Measurements from ENCODE around the gene PHB1.

The PHB1 gene

DNA sequence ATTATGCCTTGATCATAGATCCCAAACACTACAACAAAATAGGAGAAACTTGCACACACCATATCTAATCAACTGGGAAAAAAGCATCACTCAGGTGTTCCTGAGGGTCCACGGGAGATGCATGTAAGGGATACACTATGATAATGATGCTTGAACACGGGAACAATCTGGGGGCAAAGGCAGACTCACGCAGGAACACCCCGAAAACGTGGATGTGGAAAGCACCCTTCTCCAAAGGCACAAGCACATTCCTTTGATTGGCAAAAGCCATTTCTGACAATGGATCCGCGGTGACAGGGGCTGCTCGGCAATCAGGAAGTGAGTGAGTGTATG lies 53.9 kb downstream of the PHB1 start:
- H3K4me2 ChIP-seq (ENCODE audit: insufficient read depth, low read length, poor library complexity, severe bottlenecking): peak overlapping the region; percentile 76
- no peak for DNase-seq (ENCODE audit: low spot score)
- no CpG with 5 or more reads among the region's 8 CpGs for WGBS, 2 donors (ENCODE audit: extremely low coverage in 2 of 2, insufficient read length in 2 of 2, insufficient replicate concordance in 1 of 2)

DNA sequence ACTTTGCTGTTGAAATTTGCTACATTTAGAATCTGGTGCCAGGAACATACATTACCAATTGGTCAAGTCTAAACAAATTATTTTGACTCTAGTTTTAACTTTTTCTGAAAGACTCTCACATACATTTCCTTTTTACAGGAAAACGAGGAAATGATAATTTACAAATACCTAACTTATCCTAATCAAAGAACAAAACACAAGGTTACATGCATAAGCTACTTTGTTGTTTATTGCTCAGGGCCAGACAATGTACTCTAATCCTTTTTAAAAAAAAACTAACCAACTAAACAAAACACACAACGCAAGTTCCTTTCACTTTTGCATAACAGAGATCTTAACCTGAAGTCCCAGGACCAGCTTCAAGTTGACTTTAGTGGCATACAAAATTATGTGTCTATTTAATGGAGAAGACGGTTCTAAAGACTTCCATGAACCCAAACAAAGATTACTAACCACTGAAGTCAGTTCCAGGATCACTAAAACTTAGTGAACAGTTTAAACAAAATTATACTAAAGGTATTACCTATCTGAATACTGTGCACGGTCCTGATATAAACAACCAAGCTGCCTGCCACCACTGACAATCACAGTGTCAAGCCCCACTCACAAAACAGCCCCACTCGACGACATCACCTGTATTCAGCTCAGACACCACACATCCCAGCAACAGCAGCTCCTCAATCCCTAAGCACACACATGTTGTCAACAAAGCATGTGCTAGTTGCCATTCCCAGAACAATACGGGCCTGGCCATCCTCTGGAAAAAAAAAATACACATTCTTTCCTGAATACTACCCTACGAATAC lies 54.5 kb downstream of the PHB1 start:
- no peak overlapping the region for H3K4ac ChIP-seq (ENCODE audit: low read length)

More for the DNA sequence above, 53.9 kb downstream of the PHB1 start:
- Histone ChIP-seq H4K91ac (ENCODE audit: low read depth, low read length, poor library complexity) (no peak overlapping the region), H3K27me3 (ENCODE audit: control insufficient read depth in 3 of 3, insufficient read depth in 3 of 3, low read depth in 1 of 3, low read length in 3 of 3) (no peaks in the 10 kb centered on the region), H2AFZ (ENCODE audit: low read length) (peak overlapping the region; percentile 97), H2BK15ac (ENCODE audit: low read length) (no peak overlapping the region), H4K8ac (ENCODE audit: low read depth, low read length) (no peak overlapping the region), H3K27ac (replicated peaks; ENCODE audit: low read length) (no peak overlapping the region), H2BK5ac (ENCODE audit: low read length) (no peak overlapping the region), H3K14ac (ENCODE audit: low read length) (no peak overlapping the region), H3K4me3 (ENCODE audit: low read length in 2 of 2) (peak overlapping the region; percentile 72 to 99), H3K4me1 (ENCODE audit: control insufficient read depth in 2 of 2, insufficient read depth in 1 of 2, low read depth in 1 of 2, low read length in 2 of 2) (peaks cover 9 to 16% of the 10 kb centered on the region in 2 donors), H2BK120ac (ENCODE audit: low read depth, low read length) (no peak overlapping the region), H3K9ac (ENCODE audit: low read depth, low read length, poor library complexity) (peak overlapping the region; percentile 95), H3K4ac (ENCODE audit: low read length) (no peak overlapping the region), H3K9me3 (replicated peaks in 1 of 2; ENCODE audit: control insufficient read depth in 2 of 2, insufficient read depth in 1 of 2, low read depth in 1 of 2, low read length in 2 of 2) (no peaks in the 10 kb centered on the region), H3K79me1 (ENCODE audit: low read depth, low read length) (peaks cover 3% of the 10 kb centered on the region), H2AK5ac (ENCODE audit: low read depth, low read length) (no peak overlapping the region), H3K23ac (ENCODE audit: low read depth, low read length, poor library complexity) (no peak overlapping the region), H3K18ac (ENCODE audit: low read length) (no peak overlapping the region), H2BK12ac (ENCODE audit: low read length) (no peak overlapping the region), H3K36me3 (replicated peaks in 1 of 2; ENCODE audit: control insufficient read depth in 2 of 2, insufficient read depth in 2 of 2, low read length in 2 of 2) (no peaks in the 10 kb centered on the region)

DNA sequence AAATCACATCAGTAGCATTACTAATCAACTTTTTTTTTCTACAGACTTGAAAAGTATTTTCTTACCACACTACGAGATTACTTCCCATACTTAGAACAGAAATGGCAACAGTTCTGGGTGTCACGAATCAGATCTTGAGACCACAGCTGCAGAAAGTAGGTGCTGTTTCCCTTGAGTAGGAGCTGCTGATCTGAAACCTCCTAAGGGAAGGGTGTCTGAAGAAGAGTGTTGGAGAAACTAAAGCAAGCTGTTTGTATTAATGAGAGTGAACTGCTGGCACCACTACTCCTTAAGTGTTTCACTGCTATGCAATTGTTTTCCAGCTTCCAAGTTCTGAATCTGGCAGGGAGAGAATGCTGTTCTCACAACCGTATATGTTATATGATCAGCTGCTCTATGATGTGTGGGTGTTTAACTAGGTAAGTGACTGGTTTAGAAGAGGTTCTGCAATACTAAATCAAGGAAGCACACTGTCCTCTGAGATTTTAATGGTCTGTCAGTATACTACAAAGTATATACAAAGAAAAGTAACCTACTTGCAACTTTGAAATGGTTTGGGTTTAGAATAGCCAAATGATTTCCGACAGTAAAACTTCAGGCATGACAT lies 55.9 kb downstream of the PHB1 start:
- Histone ChIP-seq H3K9me3 (replicated peaks in 1 of 2; ENCODE audit: control insufficient read depth in 2 of 2, insufficient read depth in 1 of 2, low read depth in 1 of 2, low read length in 2 of 2) (no peaks in the 10 kb centered on the region), H2BK12ac (ENCODE audit: low read length) (no peak overlapping the region), H3K27ac (replicated peaks; ENCODE audit: low read length) (no peak overlapping the region), H3K14ac (ENCODE audit: low read length) (no peak overlapping the region), H3K18ac (ENCODE audit: low read length) (no peak overlapping the region), H3K79me1 (ENCODE audit: low read depth, low read length) (peaks cover 3% of the 10 kb centered on the region), H3K27me3 (ENCODE audit: control insufficient read depth in 3 of 3, insufficient read depth in 3 of 3, low read depth in 1 of 3, low read length in 3 of 3) (no peaks in the 10 kb centered on the region), H3K4ac (ENCODE audit: low read length) (no peak overlapping the region), H4K91ac (ENCODE audit: low read depth, low read length, poor library complexity) (no peak overlapping the region), H2BK120ac (ENCODE audit: low read depth, low read length) (no peak overlapping the region), H2BK15ac (ENCODE audit: low read length) (no peak overlapping the region), H3K4me3 (ENCODE audit: low read length in 2 of 2) (no peak overlapping the region), H3K4me2 (ENCODE audit: insufficient read depth, low read length, poor library complexity, severe bottlenecking) (no peak overlapping the region), H3K36me3 (replicated peaks in 1 of 2; ENCODE audit: control insufficient read depth in 2 of 2, insufficient read depth in 2 of 2, low read length in 2 of 2) (no peaks in the 10 kb centered on the region), H2AK5ac (ENCODE audit: low read depth, low read length) (no peak overlapping the region), H2AFZ (ENCODE audit: low read length) (no peak overlapping the region), H2BK5ac (ENCODE audit: low read length) (no peak overlapping the region), H4K8ac (ENCODE audit: low read depth, low read length) (no peak overlapping the region), H3K9ac (ENCODE audit: low read depth, low read length, poor library complexity) (no peak overlapping the region), H3K23ac (ENCODE audit: low read depth, low read length, poor library complexity) (no peak overlapping the region), H3K4me1 (ENCODE audit: control insufficient read depth in 2 of 2, insufficient read depth in 1 of 2, low read depth in 1 of 2, low read length in 2 of 2) (peaks cover 9 to 16% of the 10 kb centered on the region in 2 donors)
- DNase-seq (ENCODE audit: low spot score): no peak
- WGBS, 2 donors (ENCODE audit: extremely low coverage in 2 of 2, insufficient read length in 2 of 2, insufficient replicate concordance in 1 of 2): no CpG with 5 or more reads among the region's 4 CpGs

More for the DNA sequence above, 54.5 kb downstream of the PHB1 start:
- Histone ChIP-seq H2BK15ac (ENCODE audit: low read length) (no peak overlapping the region), H2AK5ac (ENCODE audit: low read depth, low read length) (no peak overlapping the region), H3K4me1 (ENCODE audit: control insufficient read depth in 2 of 2, insufficient read depth in 1 of 2, low read depth in 1 of 2, low read length in 2 of 2) (peaks cover 9 to 16% of the 10 kb centered on the region in 2 donors), H3K9ac (ENCODE audit: low read depth, low read length, poor library complexity) (no peak overlapping the region), H3K27ac (replicated peaks; ENCODE audit: low read length) (no peak overlapping the region), H3K9me3 (replicated peaks in 1 of 2; ENCODE audit: control insufficient read depth in 2 of 2, insufficient read depth in 1 of 2, low read depth in 1 of 2, low read length in 2 of 2) (no peaks in the 10 kb centered on the region), H4K8ac (ENCODE audit: low read depth, low read length) (no peak overlapping the region), H3K79me1 (ENCODE audit: low read depth, low read length) (peaks cover 3% of the 10 kb centered on the region), H3K27me3 (ENCODE audit: control insufficient read depth in 3 of 3, insufficient read depth in 3 of 3, low read depth in 1 of 3, low read length in 3 of 3) (no peaks in the 10 kb centered on the region), H2BK5ac (ENCODE audit: low read length) (no peak overlapping the region), H3K4me2 (ENCODE audit: insufficient read depth, low read length, poor library complexity, severe bottlenecking) (peak overlapping the region; percentile 76), H2AFZ (ENCODE audit: low read length) (peak overlapping the region; percentile 97), H3K36me3 (replicated peaks in 1 of 2; ENCODE audit: control insufficient read depth in 2 of 2, insufficient read depth in 2 of 2, low read length in 2 of 2) (no peaks in the 10 kb centered on the region), H3K23ac (ENCODE audit: low read depth, low read length, poor library complexity) (no peak overlapping the region), H3K18ac (ENCODE audit: low read length) (no peak overlapping the region), H4K91ac (ENCODE audit: low read depth, low read length, poor library complexity) (no peak overlapping the region), H3K14ac (ENCODE audit: low read length) (no peak overlapping the region), H2BK120ac (ENCODE audit: low read depth, low read length) (no peak overlapping the region), H3K4me3 (ENCODE audit: low read length in 2 of 2) (peak overlapping the region; percentile 65 to 72), H2BK12ac (ENCODE audit: low read length) (no peak overlapping the region)
- DNase-seq (ENCODE audit: low spot score): no peak
- 100% methylated on average over 1 of the region's 8 CpGs; no CpG with 5 or more reads in 1 of the 2 donors for WGBS, 2 donors (ENCODE audit: extremely low coverage in 2 of 2, insufficient read length in 2 of 2, insufficient replicate concordance in 1 of 2)

GRCh38 chr17:49357516-49357915 lies 57.2 kb downstream of the PHB1 start:
- no peak overlapping the region for H2BK5ac ChIP-seq (ENCODE audit: low read length)
- H2BK12ac ChIP-seq (ENCODE audit: low read length): no peak overlapping the region
- no peak overlapping the region for H3K4me3 ChIP-seq (ENCODE audit: low read length in 2 of 2)
- no peak overlapping the region for H3K14ac ChIP-seq (ENCODE audit: low read length)
- peaks cover 7 to 14% of the 10 kb centered on the region in 2 donors for H3K4me1 ChIP-seq (ENCODE audit: control insufficient read depth in 2 of 2, insufficient read depth in 1 of 2, low read depth in 1 of 2, low read length in 2 of 2)
- DNase-seq (ENCODE audit: low spot score): no peak
- no peaks in the 10 kb centered on the region for H3K27me3 ChIP-seq (ENCODE audit: control insufficient read depth in 3 of 3, insufficient read depth in 3 of 3, low read depth in 1 of 3, low read length in 3 of 3)
- no peak overlapping the region for H4K91ac ChIP-seq (ENCODE audit: low read depth, low read length, poor library complexity)
- no peak overlapping the region for H3K4me2 ChIP-seq (ENCODE audit: insufficient read depth, low read length, poor library complexity, severe bottlenecking)
- H3K23ac ChIP-seq (ENCODE audit: low read depth, low read length, poor library complexity): no peak overlapping the region
- H2AFZ ChIP-seq (ENCODE audit: low read length): no peak overlapping the region
- no peak overlapping the region for H2AK5ac ChIP-seq (ENCODE audit: low read depth, low read length)
- H3K9me3 ChIP-seq (replicated peaks in 1 of 2; ENCODE audit: control insufficient read depth in 2 of 2, insufficient read depth in 1 of 2, low read depth in 1 of 2, low read length in 2 of 2): peaks cover 2 to 4% of the 10 kb centered on the region in 2 donors
- H3K27ac ChIP-seq (replicated peaks; ENCODE audit: low read length): no peak overlapping the region
- H2BK15ac ChIP-seq (ENCODE audit: low read length): no peak overlapping the region
- H3K18ac ChIP-seq (ENCODE audit: low read length): no peak overlapping the region
- H3K9ac ChIP-seq (ENCODE audit: low read depth, low read length, poor library complexity): no peak overlapping the region
- H3K36me3 ChIP-seq (replicated peaks in 1 of 2; ENCODE audit: control insufficient read depth in 2 of 2, insufficient read depth in 2 of 2, low read length in 2 of 2): no peaks in the 10 kb centered on the region
- no peak overlapping the region for H2BK120ac ChIP-seq (ENCODE audit: low read depth, low read length)
- H3K4ac ChIP-seq (ENCODE audit: low read length): no peak overlapping the region
- WGBS, 2 donors (ENCODE audit: extremely low coverage in 2 of 2, insufficient read length in 2 of 2, insufficient replicate concordance in 1 of 2): no CpG with 5 or more reads among the region's 3 CpGs
- no peak overlapping the region for H4K8ac ChIP-seq (ENCODE audit: low read depth, low read length)
- peaks cover 3% of the 10 kb centered on the region for H3K79me1 ChIP-seq (ENCODE audit: low read depth, low read length)

All from neuronal stem cell (in vitro differentiated cells).